IPS DF 4.7 (cell line): ENCODE data around the gene TEX13C.
"Not testable (repeated sequence)": the region's sequence is repeated elsewhere in the genome, so short reads cannot be mapped to it uniquely, and the experiment has no call there.

ENCODE experiments used
- DNase-seq: peaks from one replicate; pipeline ENCODE4 v3.0.0-alpha.2; 2013; ENCODE audit warnings: low spot score; ENCODE audit errors: extremely low read depth

The TEX13C gene

GRCh38 chrX:125319646-125320521, at the start of gene TEX13C:
TEX13C (plus strand) TSS chrX:125319871; CDS start chrX:125320120, 249 bp downstream.
- no peak for DNase-seq

GRCh38 chrX:125287282-125287681, 32.4 kb upstream of the TEX13C start:
- no peak for DNase-seq

DNA sequence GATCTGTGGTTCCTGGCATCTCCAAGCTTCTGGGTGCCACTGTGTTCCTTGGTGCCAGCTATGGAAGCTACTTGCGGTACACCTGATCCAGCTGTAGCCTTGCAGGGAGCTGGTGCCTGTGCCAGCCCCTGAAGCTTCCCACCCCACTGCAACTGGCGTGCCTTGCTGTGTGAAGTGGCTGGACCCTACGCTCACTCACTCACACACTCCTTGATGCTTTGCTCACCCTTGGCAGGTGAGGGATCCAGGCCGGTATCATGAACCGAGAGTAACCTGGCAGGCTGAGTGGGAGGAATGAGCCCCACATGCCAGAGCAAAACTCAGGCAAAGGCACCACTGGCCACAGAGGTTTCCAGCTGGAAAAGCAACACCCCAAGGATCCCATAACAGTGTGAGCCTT, 31.3 kb upstream of the TEX13C start:
- no peak for DNase-seq

DNA sequence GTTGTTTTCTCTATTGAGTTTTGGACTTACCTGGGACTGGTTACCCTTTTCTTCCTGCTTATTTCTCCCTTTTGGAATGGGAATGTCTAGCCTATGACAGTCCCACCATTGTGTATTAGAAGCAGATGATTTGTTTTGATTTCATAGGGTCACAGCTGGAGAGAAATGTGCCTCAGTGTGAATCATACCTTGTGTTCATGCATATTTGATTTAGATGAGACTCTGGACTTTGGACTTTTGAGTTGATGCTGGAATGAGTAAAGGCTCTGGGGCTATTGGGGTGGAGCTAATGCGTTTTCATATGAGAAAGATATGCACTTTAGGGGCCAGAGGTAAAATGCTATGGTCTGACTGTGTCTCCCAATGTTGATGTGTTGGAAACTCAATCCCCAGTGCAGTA, 30.5 kb upstream of the TEX13C start:
- DNase-seq: no peak

DNA sequence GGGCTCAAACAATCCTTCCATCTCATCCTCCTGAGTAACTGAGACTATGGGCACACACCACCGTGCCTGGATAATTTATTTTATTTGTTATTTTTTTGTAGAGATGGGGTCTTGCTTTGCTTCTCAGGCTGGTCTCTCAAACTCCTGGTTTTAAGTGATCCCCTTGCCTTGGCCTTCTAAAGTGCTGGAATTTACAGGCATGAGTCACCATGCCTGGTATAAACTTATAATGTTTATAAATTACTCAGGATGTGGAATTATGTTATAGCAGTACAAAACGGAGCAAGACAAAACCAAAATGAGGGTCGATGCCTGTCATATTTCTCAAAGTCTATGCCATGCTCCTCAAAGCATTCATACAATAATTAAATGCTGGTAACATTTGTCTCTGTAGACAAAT, 29.8 kb upstream of the TEX13C start:
- no peak for DNase-seq

DNA sequence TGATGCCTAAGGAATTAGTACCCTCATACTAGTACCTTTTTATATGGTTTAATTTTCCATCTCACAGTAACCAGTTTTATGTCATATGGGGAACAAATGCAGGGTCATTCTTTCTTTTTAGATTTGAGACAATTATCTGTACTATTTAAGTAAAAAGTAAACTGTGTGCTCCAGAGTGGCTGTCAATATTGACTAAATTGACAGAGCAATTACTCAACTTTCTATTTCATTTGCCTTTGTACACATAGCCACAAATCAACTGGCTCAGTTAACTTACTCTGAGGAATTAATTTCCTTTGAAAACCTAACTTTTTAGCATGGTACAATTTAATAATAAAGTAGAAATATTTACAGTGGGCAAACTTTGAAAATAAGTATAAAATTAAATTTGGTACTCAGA, 28.5 kb upstream of the TEX13C start:
- no peak for DNase-seq

DNA sequence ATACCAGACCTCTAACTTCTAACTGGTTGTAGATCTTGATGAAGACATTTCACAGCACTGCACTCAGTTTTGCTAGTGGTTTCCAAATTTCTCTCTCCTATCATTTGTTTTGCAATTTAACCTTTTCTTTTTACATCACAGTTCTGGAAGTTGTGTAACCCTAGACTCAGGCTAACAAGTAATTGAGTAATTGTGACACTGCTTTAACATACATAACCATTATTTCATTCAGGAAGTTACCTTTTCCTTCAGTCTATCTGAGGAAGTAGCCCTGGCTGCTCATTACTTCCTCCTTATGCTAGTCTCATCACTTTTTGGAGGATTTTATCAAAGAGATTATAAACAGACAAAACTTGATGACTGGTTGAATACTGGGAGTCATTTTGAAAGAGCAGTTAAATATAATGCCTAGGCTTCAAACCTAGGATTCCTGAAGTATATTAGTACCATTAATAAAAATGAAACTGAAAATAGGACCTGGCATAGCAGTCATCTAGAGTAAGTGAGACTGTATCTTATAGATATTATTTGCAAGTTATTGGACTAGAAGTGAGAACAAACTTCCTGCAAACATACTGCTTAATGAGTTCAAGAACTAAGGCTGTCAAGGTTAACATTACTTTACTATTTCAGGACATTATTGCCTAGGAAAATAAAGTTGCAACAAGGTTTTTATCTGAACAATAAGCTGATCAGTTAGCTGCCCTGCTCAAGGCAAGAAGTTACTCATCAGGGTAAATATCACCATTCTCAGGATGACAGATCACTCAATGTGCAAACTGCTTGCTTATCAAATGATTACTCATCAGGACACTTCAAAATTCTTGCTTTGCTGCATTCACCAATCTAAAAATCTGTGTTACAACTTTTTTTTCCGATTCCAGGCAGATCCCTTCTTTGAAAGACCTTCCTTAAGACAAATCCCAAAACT, 25.6 kb upstream of the TEX13C start:
- DNase-seq: no peak

- no peak for DNase-seq
Observed at GRCh38 chrX:125295337-125295736, 24.3 kb upstream of the TEX13C start.

GRCh38 chrX:125298871-125299270, 20.8 kb upstream of the TEX13C start:
- no peak for DNase-seq

DNA sequence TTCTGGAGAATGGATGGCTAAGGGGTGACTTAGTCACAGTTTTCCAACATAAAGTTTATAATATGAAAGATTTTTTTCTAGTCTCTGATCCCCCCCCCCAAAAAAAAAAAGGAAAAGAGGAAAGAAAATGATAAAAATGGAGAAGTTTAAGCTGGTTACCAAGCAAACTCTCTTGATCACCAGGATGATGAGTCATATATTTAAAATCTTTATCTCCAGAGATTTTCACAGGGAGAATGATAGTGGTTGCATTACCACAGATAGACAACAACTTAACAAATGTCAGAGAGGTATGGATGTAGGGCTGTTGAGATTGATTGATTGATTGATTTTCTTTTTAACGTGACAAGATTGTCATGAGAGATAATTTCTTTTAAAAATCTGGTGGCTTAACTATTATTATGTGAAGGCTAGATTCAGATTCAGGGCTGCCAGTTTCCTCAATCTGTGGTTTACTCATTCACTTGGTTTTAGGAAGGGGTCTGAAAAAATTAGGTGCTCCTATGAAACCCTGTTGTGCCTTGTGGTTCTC, 13.3 kb upstream of the TEX13C start:
- DNase-seq: no peak

GRCh38 chrX:125308653-125309052, 11.0 kb upstream of the TEX13C start:
- no peak for DNase-seq

DNA sequence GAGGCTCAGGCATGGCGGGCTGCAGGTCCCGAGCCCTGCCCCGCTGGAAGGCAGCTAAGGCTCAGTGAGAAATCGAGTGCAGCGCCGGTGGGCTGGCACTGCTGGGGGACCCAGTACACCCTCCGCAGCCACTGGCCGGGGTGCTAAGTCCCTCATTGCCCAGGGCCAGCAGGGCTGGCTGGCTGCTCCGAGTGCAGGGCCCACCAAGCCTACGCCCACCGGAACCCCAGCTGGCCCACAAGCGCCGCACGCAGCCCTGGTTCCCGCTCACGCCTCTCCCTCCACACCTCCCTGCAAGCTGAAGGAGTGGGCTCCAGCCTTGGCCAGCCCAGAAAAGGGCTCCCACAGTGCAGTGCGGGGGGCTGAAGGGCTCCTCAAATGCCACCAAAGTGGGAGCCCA, 505 bp upstream of the TEX13C start:
- not testable (repeated sequence) for DNase-seq

GRCh38 chrX:125322431-125322830, 2.8 kb downstream of the TEX13C start:
- DNase-seq: no peak

GRCh38 chrX:125326599-125326998, 6.9 kb downstream of the TEX13C start:
- DNase-seq: no peak

DNA sequence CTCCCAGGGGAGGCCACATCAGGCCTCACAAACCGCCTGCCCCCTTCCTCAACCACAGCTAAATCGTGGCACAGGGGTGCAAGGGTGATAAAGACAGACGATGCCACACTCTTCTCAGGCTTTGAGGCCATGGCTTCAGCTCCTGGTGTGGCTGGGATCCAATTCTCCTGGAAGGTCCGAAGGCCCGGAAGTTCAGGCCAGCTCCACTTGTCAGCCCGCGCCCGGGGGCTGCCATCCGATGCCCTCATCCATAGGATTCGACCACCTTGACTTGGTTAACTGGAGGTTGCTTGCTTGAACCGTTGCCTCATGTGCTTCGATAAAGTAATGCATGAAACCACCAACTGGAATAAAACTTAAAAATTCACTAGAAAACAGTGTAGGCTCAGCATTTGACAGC, 8.2 kb downstream of the TEX13C start:
- DNase-seq: no peak

DNA sequence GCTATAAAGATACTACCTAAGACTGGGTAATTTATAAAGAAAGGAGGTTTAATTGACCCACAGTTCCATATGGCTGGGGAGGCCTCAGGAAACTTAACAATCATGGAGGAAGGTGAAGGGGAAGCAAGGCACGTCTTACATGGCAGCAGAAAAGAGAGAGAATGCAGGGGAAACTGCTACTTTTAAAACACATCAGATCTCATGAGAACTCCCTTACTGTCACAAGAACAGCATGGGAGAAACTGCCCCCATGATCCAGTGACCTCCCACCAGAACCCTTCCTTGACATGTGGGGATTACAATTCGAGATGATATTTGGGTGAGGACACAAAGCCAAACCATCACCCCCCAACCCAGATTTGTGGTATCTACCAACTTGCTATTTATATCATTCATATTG, 13.9 kb downstream of the TEX13C start:
- DNase-seq: no peak

GRCh38 chrX:125340490-125340889, 20.8 kb downstream of the TEX13C start:
- no peak for DNase-seq

DNA sequence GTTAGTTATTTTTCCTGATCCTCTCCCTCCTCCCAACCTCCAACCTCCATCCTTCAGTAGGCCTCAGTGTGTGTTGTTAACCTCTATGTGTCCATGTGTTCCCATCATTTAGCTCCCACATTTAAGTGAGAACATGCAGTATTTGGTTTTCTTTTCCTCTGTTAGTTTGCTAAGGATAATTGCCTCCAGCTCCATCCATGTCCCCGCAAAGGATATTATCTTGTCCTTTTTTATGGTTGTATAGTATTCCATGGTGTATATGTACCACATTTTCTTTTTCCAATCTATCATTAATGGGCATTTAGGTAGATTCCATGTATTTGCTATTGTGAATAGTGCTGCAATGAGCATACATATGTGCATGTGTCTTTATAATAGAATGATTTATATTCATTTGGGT, 54.5 kb downstream of the TEX13C start:
- DNase-seq: no peak
